Measurements from ENCODE around the gene HPCAL1. TPM values are rescaled to one million over a fixed set of nuclear protein-coding genes. Genes with fewer than 3 reads are reported as not detected.
"Not testable (repeated sequence)": the region's sequence is repeated elsewhere in the genome, so short reads cannot be mapped to it uniquely, and the experiment has no call there.

The HPCAL1 gene
- total RNA-seq, 1 experiment from 2014 or later, result 26.9 TPM

- H3K9me3 Mint-ChIP-seq (ENCODE audit: unreplicated experiment), result peaks cover 21% of the 10 kb centered on the region
- Histone ChIP-seq H3K27me3 (replicated peaks; ENCODE audit: control insufficient read depth, insufficient read depth, low read length) (no peaks in the 10 kb centered on the region), H3K4me3 (ENCODE audit: low read depth, low read length) (no peak overlapping the region), H3K9me3 (peaks cover 26% of the 10 kb centered on the region), H3K36me3 (ENCODE audit: control insufficient read depth, insufficient read depth, low read length) (no peaks in the 10 kb centered on the region), H3K4me1 (peaks cover 8% of the 10 kb centered on the region)
- no peak for TF ChIP-seq CTCF (IDR thresholded peaks at IDR 0.05; ENCODE audit: insufficient read depth in 1 of 2, low read depth in 1 of 2, low read length in 1 of 2, severe bottlenecking in 1 of 2, unreplicated experiment in 1 of 2)
- no TSS peak for BruUV-seq (replicated peaks)
- intact Hi-C loops (cut with micrococcal nuclease; ENCODE audit: unreplicated experiment), result no loop called here
- no peak for DNase-seq
- ChIA-PET CTCF (no interaction called here), POLR2A (no interaction called here)
- H3K36me3 Mint-ChIP-seq (ENCODE audit: insufficient read depth, unreplicated experiment), result no peaks in the 10 kb centered on the region
- no peaks in the 10 kb centered on the region for H3K4me1 Mint-ChIP-seq (ENCODE audit: low read depth, unreplicated experiment)
- H3K27me3 Mint-ChIP-seq (ENCODE audit: insufficient read depth, unreplicated experiment), result no peaks in the 10 kb centered on the region
- no peak overlapping the region for H3K4me3 Mint-ChIP-seq (ENCODE audit: unreplicated experiment)
- H3K27ac Mint-ChIP-seq (ENCODE audit: unreplicated experiment), result no peak overlapping the region
Observed at GRCh38 chr2:10294077-10294476, 8.6 kb upstream of the HPCAL1 start.

- H3K4me1 ChIP-seq; H3K4me3 ChIP-seq (ENCODE audit: low read depth, low read length); H3K27me3 Mint-ChIP-seq (ENCODE audit: insufficient read depth, unreplicated experiment); H3K36me3 ChIP-seq (ENCODE audit: control insufficient read depth, insufficient read depth, low read length); DNase-seq; BruUV-seq (replicated peaks); CTCF ChIA-PET; H3K4me3 Mint-ChIP-seq (ENCODE audit: unreplicated experiment); H3K36me3 Mint-ChIP-seq (ENCODE audit: insufficient read depth, unreplicated experiment); H3K27me3 ChIP-seq (replicated peaks; ENCODE audit: control insufficient read depth, insufficient read depth, low read length); POLR2A ChIA-PET; H3K4me1 Mint-ChIP-seq (ENCODE audit: low read depth, unreplicated experiment); intact Hi-C loops (cut with micrococcal nuclease; ENCODE audit: unreplicated experiment): not testable (repeated sequence)
- Mint-ChIP-seq H3K27ac (ENCODE audit: unreplicated experiment) (peak overlapping the region; percentile 15), H3K9me3 (ENCODE audit: unreplicated experiment) (peaks cover 22% of the 10 kb centered on the region)
- H3K9me3 ChIP-seq, result peaks cover 26% of the 10 kb centered on the region
Observed at GRCh38 chr2:10295649-10296048, 7.1 kb upstream of the HPCAL1 start.

GRCh38 chr2:10296142-10296541 is 6.6 kb upstream of the HPCAL1 start:
- TF ChIP-seq CTCF (IDR thresholded peaks at IDR 0.05; ENCODE audit: insufficient read depth in 1 of 2, low read depth in 1 of 2, low read length in 1 of 2, severe bottlenecking in 1 of 2, unreplicated experiment in 1 of 2), result no peak
- POLR2A ChIA-PET, result no interaction called here
- Histone ChIP-seq H3K36me3 (ENCODE audit: control insufficient read depth, insufficient read depth, low read length) (no peaks in the 10 kb centered on the region), H3K9me3 (peaks cover 26% of the 10 kb centered on the region), H3K27me3 (replicated peaks; ENCODE audit: control insufficient read depth, insufficient read depth, low read length) (no peaks in the 10 kb centered on the region), H3K4me3 (ENCODE audit: low read depth, low read length) (no peak overlapping the region), H3K4me1 (peaks cover 14% of the 10 kb centered on the region)
- Mint-ChIP-seq H3K4me1 (ENCODE audit: low read depth, unreplicated experiment) (peaks cover 12% of the 10 kb centered on the region), H3K4me3 (ENCODE audit: unreplicated experiment) (no peak overlapping the region), H3K27me3 (ENCODE audit: insufficient read depth, unreplicated experiment) (no peaks in the 10 kb centered on the region), H3K9me3 (ENCODE audit: unreplicated experiment) (peaks cover 22% of the 10 kb centered on the region), H3K27ac (ENCODE audit: unreplicated experiment) (peak overlapping the region; percentile 15), H3K36me3 (ENCODE audit: insufficient read depth, unreplicated experiment) (no peaks in the 10 kb centered on the region)
- CTCF ChIA-PET, result no interaction called here
- no TSS peak for BruUV-seq (replicated peaks)
- intact Hi-C loops (cut with micrococcal nuclease; ENCODE audit: unreplicated experiment), result no loop called here
- DNase-seq, result no peak

Measured in Caco-2 (cell line).